ES-I3 (cell line): ENCODE results near the gene PHACTR3.

Experiments
- H3K36me3 ChIP-seq: 2 replicates; pipeline ENCODE4 v1.6.1; 2013; ENCODE audit warnings: mild to moderate bottlenecking, low read length, control low read depth, moderate library complexity; ENCODE audit not compliant: insufficient read depth
- H3K4me1 ChIP-seq: 2 replicates; pipeline ENCODE4 v1.6.1; 2013; ENCODE audit warnings: mild to moderate bottlenecking, control low read depth, low read length; ENCODE audit not compliant: insufficient read depth
- H3K9ac ChIP-seq: 2 replicates; pipeline ENCODE4 v1.6.1; 2013; ENCODE audit warnings: low read depth, mild to moderate bottlenecking, low read length, moderate library complexity
- H3K9me3 ChIP-seq: 2 replicates; pipeline ENCODE4 v1.6.1; 2013; ENCODE audit warnings: mild to moderate bottlenecking, low read length, moderate library complexity; ENCODE audit not compliant: control insufficient read depth, insufficient read depth

PHACTR3 gene

GRCh38 chr20:59805786-59806577, 201.6 kb downstream of the PHACTR3 start:
- Histone ChIP-seq H3K4me1 (no peaks in the 10 kb centered on the region), H3K9me3 (no peaks in the 10 kb centered on the region), H3K36me3 (no peaks in the 10 kb centered on the region), H3K9ac (no peak overlapping the region)

- no peaks in the 10 kb centered on the region for H3K36me3 ChIP-seq
- H3K9me3 ChIP-seq, result no peaks in the 10 kb centered on the region
- no peak overlapping the region for H3K9ac ChIP-seq
- no peaks in the 10 kb centered on the region for H3K4me1 ChIP-seq
Observed at GRCh38 chr20:59806578-59806975, 202.2 kb downstream of the PHACTR3 start.

GRCh38 chr20:59807909-59808728, 203.8 kb downstream of the PHACTR3 start:
- no peaks in the 10 kb centered on the region for H3K9me3 ChIP-seq
- no peak overlapping the region for H3K9ac ChIP-seq
- no peaks in the 10 kb centered on the region for H3K36me3 ChIP-seq
- no peaks in the 10 kb centered on the region for H3K4me1 ChIP-seq

GRCh38 chr20:59808729-59809381, 204.5 kb downstream of the PHACTR3 start:
- no peaks in the 10 kb centered on the region for H3K36me3 ChIP-seq
- H3K9me3 ChIP-seq, result no peaks in the 10 kb centered on the region
- no peaks in the 10 kb centered on the region for H3K4me1 ChIP-seq
- H3K9ac ChIP-seq, result no peak overlapping the region

GRCh38 chr20:59809630-59810448, 205.5 kb downstream of the PHACTR3 start:
- no peaks in the 10 kb centered on the region for H3K36me3 ChIP-seq
- no peaks in the 10 kb centered on the region for H3K9me3 ChIP-seq
- no peaks in the 10 kb centered on the region for H3K4me1 ChIP-seq
- no peak overlapping the region for H3K9ac ChIP-seq

- H3K9me3 ChIP-seq, result no peaks in the 10 kb centered on the region
- H3K9ac ChIP-seq, result no peak overlapping the region
- H3K4me1 ChIP-seq, result no peaks in the 10 kb centered on the region
- H3K36me3 ChIP-seq, result no peaks in the 10 kb centered on the region
Observed at GRCh38 chr20:59810449-59811187, 206.3 kb downstream of the PHACTR3 start.

- no peaks in the 10 kb centered on the region for H3K4me1 ChIP-seq
Observed at GRCh38 chr20:59811681-59812171, 207.4 kb downstream of the PHACTR3 start.

GRCh38 chr20:59812286-59813125, 208.2 kb downstream of the PHACTR3 start:
- Histone ChIP-seq H3K36me3 (no peaks in the 10 kb centered on the region), H3K4me1 (no peaks in the 10 kb centered on the region), H3K9ac (no peak overlapping the region), H3K9me3 (no peaks in the 10 kb centered on the region)

More at GRCh38 chr20:59811681-59812171, 207.4 kb downstream of the PHACTR3 start:
- no peaks in the 10 kb centered on the region for H3K9me3 ChIP-seq
- no peaks in the 10 kb centered on the region for H3K36me3 ChIP-seq
- H3K9ac ChIP-seq, result no peak overlapping the region

- H3K9ac ChIP-seq, result no peak overlapping the region
- H3K9me3 ChIP-seq, result no peaks in the 10 kb centered on the region
- H3K36me3 ChIP-seq, result no peaks in the 10 kb centered on the region
- H3K4me1 ChIP-seq, result no peaks in the 10 kb centered on the region
Observed at GRCh38 chr20:59813126-59813947, 209.0 kb downstream of the PHACTR3 start.

- no peak overlapping the region for H3K9ac ChIP-seq
- H3K9me3 ChIP-seq, result no peaks in the 10 kb centered on the region
- H3K36me3 ChIP-seq, result no peaks in the 10 kb centered on the region
- H3K4me1 ChIP-seq, result no peaks in the 10 kb centered on the region
Observed at GRCh38 chr20:59813948-59814839, 209.9 kb downstream of the PHACTR3 start.

- no peaks in the 10 kb centered on the region for H3K9me3 ChIP-seq
- H3K4me1 ChIP-seq, result no peaks in the 10 kb centered on the region
- H3K36me3 ChIP-seq, result no peaks in the 10 kb centered on the region
- no peak overlapping the region for H3K9ac ChIP-seq
Observed at GRCh38 chr20:59814840-59815340, 210.6 kb downstream of the PHACTR3 start.
